MCF 10A (cell line): Measurements from ENCODE around the gene CAPN7. TPM values are rescaled to one million over a fixed set of nuclear protein-coding genes. Genes with fewer than 3 reads are reported as not detected.

Source experiments
- BruUV-seq: library from RNA; stranded (reverse); fragments of 400-500 nt; replicated peaks from 2 replicates; lab custom pipeline; 2021; lab: Mats Ljungman, UMichigan
- CTCF ChIA-PET: fragments of 300-600 bp; sonication (Branson Sonifier 250); formaldehyde crosslinking; extraction: SDS; loops from one replicate; lab custom pipeline; 2021; ENCODE audit warnings: antibody characterized with exemption, inconsistent platforms; lab: Yijun Ruan, JAX
- POLR2A ChIA-PET: fragments of 300-600, 350-650 bp; sonication (Branson Sonifier 250); formaldehyde crosslinking; extraction: SDS; loops from one replicate; lab custom pipeline; 2020; ENCODE audit warnings: antibody characterized with exemption, inconsistent platforms; lab: Yijun Ruan, JAX
- DNase-seq: peaks from one replicate; pipeline ENCODE4 v3.0.0-alpha.2; 2018; ENCODE audit not compliant: unreplicated experiment
- H3K27ac Mint-ChIP-seq: one replicate; pipeline ENCODE4 v1.8.0; 2022; ENCODE audit warnings: mild to moderate bottlenecking, low read depth, mixed read lengths; ENCODE audit not compliant: unreplicated experiment
- H3K27me3 Mint-ChIP-seq: one replicate; pipeline ENCODE4 v1.8.0; 2022; ENCODE audit warnings: mixed read lengths; ENCODE audit not compliant: insufficient read depth, unreplicated experiment
- H3K36me3 Mint-ChIP-seq: one replicate; pipeline ENCODE4 v1.8.0; 2022; ENCODE audit warnings: mild to moderate bottlenecking, moderate library complexity, mixed read lengths; ENCODE audit not compliant: insufficient read depth, unreplicated experiment
- H3K4me1 Mint-ChIP-seq: one replicate; pipeline ENCODE4 v1.8.0; 2022; ENCODE audit warnings: mixed read lengths; ENCODE audit not compliant: insufficient read depth, unreplicated experiment
- H3K4me3 Mint-ChIP-seq: one replicate; pipeline ENCODE4 v1.8.0; 2022; ENCODE audit warnings: mild to moderate bottlenecking, moderate library complexity, mixed read lengths; ENCODE audit not compliant: unreplicated experiment
- H3K9me3 Mint-ChIP-seq: one replicate; pipeline ENCODE4 v1.8.0; 2022; ENCODE audit warnings: mixed read lengths; ENCODE audit not compliant: unreplicated experiment
- intact Hi-C: fragments of 100-400 bp; cut with micrococcal nuclease; formaldehyde crosslinking; loops from 2 replicates; pipeline ENCODE4 v1.14.1; 2022
- total RNA-seq: library from RNA; stranded (reverse); gene quantifications from 2 replicates; pipeline ENCODE4 v1.2.3, GENCODE V29; 2022
- TF ChIP-seq, protein P1 (sequence below): fragments of 200-600 bp; IDR thresholded peaks from one replicate; pipeline ENCODE4 v1.8.0; 2022; ENCODE audit warnings: antibody characterized with exemption, mild to moderate bottlenecking; ENCODE audit not compliant: unreplicated experiment

Gene CAPN7
- total RNA-seq, 1 experiment from 2014 or later: 48.4 TPM

- DNase-seq: no peak
- POLR2A ChIA-PET: interaction anchor here (1.0 to 1.2 kb wide), 2 partner anchors 9 to 45 kb away, joined by 3 read pairs; partner anchors contain the start of gene CAPN7
- no peaks in the 10 kb centered on the region for H3K4me1 Mint-ChIP-seq
- H3K9me3 Mint-ChIP-seq: no peaks in the 10 kb centered on the region
- no TSS peak for BruUV-seq
- intact Hi-C loops: no loop called here
- H3K4me3 Mint-ChIP-seq: no peak overlapping the region
- H3K27ac Mint-ChIP-seq: no peak overlapping the region
- TF ChIP-seq, protein P1, sequence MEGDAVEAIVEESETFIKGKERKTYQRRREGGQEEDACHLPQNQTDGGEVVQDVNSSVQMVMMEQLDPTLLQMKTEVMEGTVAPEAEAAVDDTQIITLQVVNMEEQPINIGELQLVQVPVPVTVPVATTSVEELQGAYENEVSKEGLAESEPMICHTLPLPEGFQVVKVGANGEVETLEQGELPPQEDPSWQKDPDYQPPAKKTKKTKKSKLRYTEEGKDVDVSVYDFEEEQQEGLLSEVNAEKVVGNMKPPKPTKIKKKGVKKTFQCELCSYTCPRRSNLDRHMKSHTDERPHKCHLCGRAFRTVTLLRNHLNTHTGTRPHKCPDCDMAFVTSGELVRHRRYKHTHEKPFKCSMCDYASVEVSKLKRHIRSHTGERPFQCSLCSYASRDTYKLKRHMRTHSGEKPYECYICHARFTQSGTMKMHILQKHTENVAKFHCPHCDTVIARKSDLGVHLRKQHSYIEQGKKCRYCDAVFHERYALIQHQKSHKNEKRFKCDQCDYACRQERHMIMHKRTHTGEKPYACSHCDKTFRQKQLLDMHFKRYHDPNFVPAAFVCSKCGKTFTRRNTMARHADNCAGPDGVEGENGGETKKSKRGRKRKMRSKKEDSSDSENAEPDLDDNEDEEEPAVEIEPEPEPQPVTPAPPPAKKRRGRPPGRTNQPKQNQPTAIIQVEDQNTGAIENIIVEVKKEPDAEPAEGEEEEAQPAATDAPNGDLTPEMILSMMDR: no peak
- no peaks in the 10 kb centered on the region for H3K27me3 Mint-ChIP-seq
- peaks cover 97% of the 10 kb centered on the region for H3K36me3 Mint-ChIP-seq
- CTCF ChIA-PET: interaction anchor here (0.6 to 2.0 kb wide), 3 partner anchors 45 to 106 kb away, joined by 3 to 7 read pairs (median 3); no protein-coding TSS in a partner anchor
Measured at GRCh38 chr3:15214758-15215157, 8.7 kb downstream of the CAPN7 start.

GRCh38 chr3:15215996-15216395 is 9.9 kb downstream of the CAPN7 start:
- H3K9me3 Mint-ChIP-seq: no peaks in the 10 kb centered on the region
- no peak overlapping the region for H3K27ac Mint-ChIP-seq
- H3K27me3 Mint-ChIP-seq: no peaks in the 10 kb centered on the region
- POLR2A ChIA-PET: interaction anchor here (1.0 kb wide), 1 partner anchor 9 kb away, joined by 5 read pairs; no protein-coding TSS in a partner anchor
- H3K4me1 Mint-ChIP-seq: no peaks in the 10 kb centered on the region
- CTCF ChIA-PET: interaction anchor here (0.7 to 2.0 kb wide), 2 partner anchors 107 to 251 kb away, joined by 3 to 7 read pairs; no protein-coding TSS in a partner anchor
- H3K36me3 Mint-ChIP-seq: peaks cover 99% of the 10 kb centered on the region
- no peak for DNase-seq
- TF ChIP-seq, protein P1: no peak
- H3K4me3 Mint-ChIP-seq: no peak overlapping the region
- no TSS peak for BruUV-seq
- intact Hi-C loops: no loop called here

- intact Hi-C loops: no loop called here
- no peak overlapping the region for H3K4me3 Mint-ChIP-seq
- ChIA-PET CTCF (no interaction called here), POLR2A (interaction anchor here (1.0 to 1.7 kb wide), 2 partner anchors 9 to 10 kb away, joined by 5 to 14 read pairs; partner anchors contain the start of gene CAPN7)
- TF ChIP-seq, protein P1: no peak
- H3K27me3 Mint-ChIP-seq: no peaks in the 10 kb centered on the region
- DNase-seq: no peak
- peaks cover 99% of the 10 kb centered on the region for H3K36me3 Mint-ChIP-seq
- no peak overlapping the region for H3K27ac Mint-ChIP-seq
- no peaks in the 10 kb centered on the region for H3K4me1 Mint-ChIP-seq
- no peaks in the 10 kb centered on the region for H3K9me3 Mint-ChIP-seq
- no TSS peak for BruUV-seq
Measured at GRCh38 chr3:15216501-15216900, 10.5 kb downstream of the CAPN7 start.

DNA sequence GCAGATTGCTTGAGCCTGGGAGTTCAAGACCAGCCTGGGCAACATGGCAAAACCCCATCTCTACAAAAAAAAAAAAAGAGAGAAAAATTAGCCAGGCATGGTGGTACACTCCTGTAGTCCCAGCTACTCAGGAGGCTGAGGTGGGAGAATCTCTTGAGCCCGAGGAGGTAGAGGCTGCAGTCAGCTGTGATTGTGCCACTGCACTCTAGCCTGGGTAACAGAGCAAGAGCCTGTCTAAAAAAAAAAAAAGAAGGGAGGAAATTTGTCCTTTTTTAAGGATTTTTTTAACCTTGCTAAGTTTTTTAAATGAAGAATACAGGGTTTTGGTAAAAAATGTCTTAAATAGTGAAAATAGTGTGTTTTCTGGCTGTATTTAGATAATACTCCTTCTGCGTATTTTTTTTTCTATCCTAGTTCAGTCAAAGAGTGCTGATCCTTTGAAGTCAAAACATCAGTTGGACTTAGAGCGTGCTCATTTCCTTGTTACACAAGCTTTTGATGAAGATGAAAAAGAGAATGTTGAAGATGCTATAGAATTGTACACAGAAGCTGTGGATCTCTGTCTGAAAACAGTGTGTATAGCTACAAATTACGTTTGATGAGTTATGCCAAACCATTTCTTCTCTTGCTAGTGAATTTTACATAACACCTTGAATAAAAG is 11.1 kb downstream of the CAPN7 start:
- no TSS peak for BruUV-seq
- Mint-ChIP-seq H3K27ac (no peak overlapping the region), H3K9me3 (no peaks in the 10 kb centered on the region), H3K4me3 (no peak overlapping the region), H3K4me1 (no peaks in the 10 kb centered on the region), H3K27me3 (no peaks in the 10 kb centered on the region), H3K36me3 (peaks cover 100% of the 10 kb centered on the region)
- DNase-seq: no peak
- intact Hi-C loops: no loop called here
- ChIA-PET POLR2A (interaction anchor here (0.6 to 1.7 kb wide), 5 partner anchors 8 to 98 kb away, joined by 3 to 14 read pairs (median 3); partner anchors contain the start of gene CAPN7), CTCF (interaction anchor here (0.7 to 0.8 kb wide), 2 partner anchors 17 to 103 kb away, joined by 3 to 9 read pairs; no protein-coding TSS in a partner anchor)
- TF ChIP-seq, protein P1: no peak
